ACHN (cell line): Measurements from ENCODE around the gene UNK.
"Not testable (repeated sequence)": the region's sequence is repeated elsewhere in the genome, so short reads cannot be mapped to it uniquely, and the experiment has no call there.

Source experiments
- DNase-seq: peaks from one replicate; pipeline ENCODE4 v3.0.0-alpha.2; 2015
- in situ Hi-C: cut with HindIII; loops from 2 replicates; pipeline ENCODE4 v1.10.0; 2017; ENCODE audit warnings: low sequenced_read_pairs, low pct_ligation_motif_present, low pct_unique_long_range_greater_than_20kb

UNK gene

DNA sequence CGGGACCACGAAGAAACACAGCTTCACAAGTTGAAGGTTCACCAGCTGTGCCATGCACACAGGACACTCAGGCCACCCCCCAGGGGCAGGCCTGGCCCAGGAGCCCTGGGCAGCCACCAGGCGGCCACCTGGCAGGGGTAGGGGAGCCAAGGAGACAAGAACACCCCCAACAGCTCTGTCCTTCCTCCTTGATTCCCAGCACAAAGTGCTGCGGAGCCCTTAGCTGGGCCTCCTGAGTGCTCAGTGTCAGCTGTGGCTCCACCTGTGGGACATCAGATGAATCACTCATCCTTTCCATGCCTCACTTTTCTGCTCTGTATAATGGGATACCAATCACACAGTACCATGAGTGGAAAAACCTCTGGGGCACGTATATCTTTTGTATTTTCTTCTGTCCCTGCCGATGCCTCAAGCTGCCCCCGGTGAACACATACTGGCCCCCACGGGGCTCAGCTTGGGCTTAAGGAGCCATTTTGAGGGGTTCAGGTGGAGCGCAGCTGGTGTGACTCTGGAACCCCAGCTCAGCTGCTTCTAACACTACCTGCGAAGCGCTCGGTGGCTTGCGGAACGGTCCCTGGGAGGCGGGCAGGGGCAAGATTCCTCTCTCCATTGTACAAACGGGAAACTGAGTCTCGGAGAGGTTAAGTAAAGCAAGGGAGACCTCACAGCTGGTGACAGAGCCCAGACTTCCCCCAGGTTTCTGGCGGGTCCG, 31.6 kb upstream of the UNK start:
- in situ Hi-C loops: no loop called here
- no peak for DNase-seq

DNA sequence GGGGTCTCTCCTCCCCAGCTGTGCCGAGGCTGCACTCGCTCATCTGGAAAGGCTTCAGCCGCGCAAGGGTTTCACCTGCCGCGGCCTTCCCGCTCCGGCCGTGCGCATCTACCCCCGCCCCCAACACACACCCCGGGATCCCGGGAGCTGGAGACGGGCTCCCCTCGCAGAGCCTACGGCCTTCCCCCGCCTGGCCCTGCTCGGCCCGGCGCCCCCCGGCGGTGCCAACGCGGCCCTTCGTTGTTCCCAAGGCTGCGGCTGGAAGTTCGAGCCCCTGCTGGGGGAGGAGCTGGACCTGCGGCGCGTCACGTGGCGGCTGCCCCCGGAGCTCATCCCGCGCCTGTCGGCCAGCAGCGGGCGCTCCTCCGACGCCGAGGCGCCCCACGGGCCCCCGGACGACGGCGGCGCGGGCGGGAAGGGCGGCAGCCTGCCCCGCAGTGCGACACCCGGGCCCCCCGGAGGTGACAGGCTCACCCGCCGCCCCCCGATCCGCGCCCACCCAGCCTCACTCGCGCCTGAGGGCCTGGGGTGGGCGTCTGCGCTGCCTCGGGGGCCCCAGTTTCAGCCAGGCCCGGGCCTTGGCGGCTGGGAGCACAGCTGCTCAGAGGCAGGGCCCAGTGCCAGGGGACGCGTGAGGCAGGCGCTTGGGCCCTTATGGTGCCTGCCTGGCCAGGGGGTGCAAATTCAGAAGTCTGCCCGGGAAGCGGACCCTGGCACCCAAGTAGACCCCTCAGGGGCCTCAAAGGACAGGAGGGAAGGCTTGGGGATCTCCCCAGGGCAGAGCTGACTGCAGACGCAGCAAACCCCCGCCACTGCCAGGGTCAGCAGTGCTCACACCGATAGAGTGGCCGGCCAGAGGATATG, 30.9 kb upstream of the UNK start:
- in situ Hi-C loops: no loop called here
- DNase-seq: peak; percentile 78

- in situ Hi-C loops: no loop called here
- no peak for DNase-seq
Observed at GRCh38 chr17:75754378-75755204, 30.0 kb upstream of the UNK start.

- no peak for DNase-seq
- in situ Hi-C loops: no loop called here
Observed at GRCh38 chr17:75755205-75755901, 29.3 kb upstream of the UNK start.

- in situ Hi-C loops: no loop called here
- DNase-seq: no peak
Observed at GRCh38 chr17:75755990-75756389, 28.6 kb upstream of the UNK start.

DNA sequence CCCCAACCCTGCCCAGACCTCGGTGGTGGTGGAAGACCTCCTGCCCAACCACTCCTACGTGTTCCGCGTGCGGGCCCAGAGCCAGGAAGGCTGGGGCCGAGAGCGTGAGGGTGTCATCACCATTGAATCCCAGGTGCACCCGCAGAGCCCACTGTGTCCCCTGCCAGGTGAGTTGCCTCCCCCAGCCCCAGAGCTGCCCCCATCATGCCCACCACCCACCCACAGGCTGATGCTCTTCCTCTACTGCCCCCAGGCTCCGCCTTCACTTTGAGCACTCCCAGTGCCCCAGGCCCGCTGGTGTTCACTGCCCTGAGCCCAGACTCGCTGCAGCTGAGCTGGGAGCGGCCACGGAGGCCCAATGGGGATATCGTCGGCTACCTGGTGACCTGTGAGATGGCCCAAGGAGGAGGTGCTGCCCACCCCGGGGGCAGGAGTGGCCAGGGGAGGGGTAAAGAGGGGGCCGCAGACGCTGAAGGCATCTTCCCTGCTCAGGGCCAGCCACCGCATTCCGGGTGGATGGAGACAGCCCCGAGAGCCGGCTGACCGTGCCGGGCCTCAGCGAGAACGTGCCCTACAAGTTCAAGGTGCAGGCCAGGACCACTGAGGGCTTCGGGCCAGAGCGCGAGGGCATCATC, 28.0 kb upstream of the UNK start:
- DNase-seq: no peak
- in situ Hi-C loops: no loop called here

GRCh38 chr17:75757086-75757681, 27.4 kb upstream of the UNK start:
- in situ Hi-C loops: no loop called here
- DNase-seq: no peak

DNA sequence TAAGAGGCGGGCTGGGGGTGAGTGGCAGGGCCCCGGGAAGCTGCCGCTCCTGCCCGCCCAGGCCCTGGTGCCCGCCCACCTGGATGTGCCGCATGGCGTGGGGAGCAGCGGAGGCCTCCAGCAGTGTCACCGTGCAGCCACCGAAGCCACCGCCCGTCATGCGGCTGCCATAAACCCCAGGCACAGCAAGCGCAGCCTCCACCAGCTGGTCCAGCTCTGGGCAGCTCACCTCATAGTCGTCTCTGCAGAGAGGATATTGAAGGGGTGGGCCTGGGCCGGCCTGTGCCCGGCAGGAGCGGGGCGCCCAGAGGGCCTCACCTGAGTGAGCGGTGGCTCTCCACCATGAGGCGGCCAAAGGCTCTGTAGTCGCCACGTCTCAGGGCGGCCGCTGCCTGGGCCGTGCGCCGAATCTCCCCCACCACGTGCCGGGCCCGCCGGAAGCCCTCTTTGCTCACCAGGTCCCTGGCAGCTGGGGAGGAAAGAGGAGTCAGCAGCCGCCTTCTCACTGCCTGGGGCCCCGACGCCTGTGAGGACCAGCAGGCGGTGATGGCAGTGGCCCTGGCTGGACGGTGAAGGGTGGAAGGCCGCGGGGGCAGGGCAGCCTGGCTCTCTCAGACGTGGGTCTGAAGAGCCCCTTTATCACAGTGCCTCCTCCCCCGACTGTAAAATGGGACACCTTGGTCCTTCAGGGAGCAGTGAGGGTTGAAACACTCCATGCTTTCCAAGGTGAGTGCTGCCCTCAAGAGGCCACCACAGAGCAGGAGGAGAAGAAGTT, 26.3 kb upstream of the UNK start:
- in situ Hi-C loops: no loop called here
- no peak for DNase-seq

DNA sequence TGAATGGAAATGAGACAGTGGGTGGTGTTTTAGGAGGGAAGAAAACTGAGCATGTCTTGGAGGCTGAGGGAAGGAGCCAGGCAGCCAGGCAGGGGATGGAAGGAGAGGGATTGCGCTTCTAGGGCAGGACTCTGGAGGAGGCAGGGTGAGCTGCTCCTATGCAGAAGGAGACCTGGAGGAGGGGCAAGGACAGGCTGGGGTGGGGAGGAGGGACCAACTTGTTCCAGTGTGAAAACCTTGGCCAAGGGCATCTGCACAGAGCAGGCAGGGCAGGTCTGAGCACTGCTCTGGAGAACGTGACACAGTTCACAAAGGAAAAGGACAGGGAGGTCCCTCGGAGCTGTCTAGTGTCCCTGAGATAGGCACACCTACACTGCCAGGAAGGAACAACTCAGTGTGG, 25.1 kb upstream of the UNK start:
- in situ Hi-C loops: no loop called here
- no peak for DNase-seq

GRCh38 chr17:75759978-75760640, 24.5 kb upstream of the UNK start:
- DNase-seq, in situ Hi-C loops: not testable (repeated sequence)

- in situ Hi-C loops: no loop called here
- DNase-seq: no peak
Observed at GRCh38 chr17:75762513-75763268, 21.9 kb upstream of the UNK start.

DNA sequence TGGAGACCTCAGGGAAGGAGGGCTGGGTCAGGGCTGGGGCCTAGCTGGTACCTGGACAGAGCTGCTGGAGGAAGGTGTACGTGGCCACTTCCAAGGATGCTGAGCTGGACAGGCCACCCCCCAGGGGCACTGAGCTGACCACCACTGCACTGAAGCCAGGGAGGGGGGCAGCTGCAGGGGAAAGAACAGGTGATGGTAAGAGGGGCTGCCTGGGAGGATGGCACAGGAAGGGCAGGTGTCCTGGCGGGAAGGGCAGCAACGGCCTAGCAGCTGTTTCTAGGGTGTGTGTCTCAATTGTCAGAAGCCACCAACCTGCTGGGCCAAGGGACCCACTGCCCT, 21.4 kb upstream of the UNK start:
- no peak for DNase-seq
- in situ Hi-C loops: no loop called here

- DNase-seq: no peak
- in situ Hi-C loops: no loop called here
Observed at GRCh38 chr17:75763613-75764416, 20.8 kb upstream of the UNK start.

- DNase-seq: no peak
- in situ Hi-C loops: no loop called here
Observed at GRCh38 chr17:75764417-75764710, 20.2 kb upstream of the UNK start.

DNA sequence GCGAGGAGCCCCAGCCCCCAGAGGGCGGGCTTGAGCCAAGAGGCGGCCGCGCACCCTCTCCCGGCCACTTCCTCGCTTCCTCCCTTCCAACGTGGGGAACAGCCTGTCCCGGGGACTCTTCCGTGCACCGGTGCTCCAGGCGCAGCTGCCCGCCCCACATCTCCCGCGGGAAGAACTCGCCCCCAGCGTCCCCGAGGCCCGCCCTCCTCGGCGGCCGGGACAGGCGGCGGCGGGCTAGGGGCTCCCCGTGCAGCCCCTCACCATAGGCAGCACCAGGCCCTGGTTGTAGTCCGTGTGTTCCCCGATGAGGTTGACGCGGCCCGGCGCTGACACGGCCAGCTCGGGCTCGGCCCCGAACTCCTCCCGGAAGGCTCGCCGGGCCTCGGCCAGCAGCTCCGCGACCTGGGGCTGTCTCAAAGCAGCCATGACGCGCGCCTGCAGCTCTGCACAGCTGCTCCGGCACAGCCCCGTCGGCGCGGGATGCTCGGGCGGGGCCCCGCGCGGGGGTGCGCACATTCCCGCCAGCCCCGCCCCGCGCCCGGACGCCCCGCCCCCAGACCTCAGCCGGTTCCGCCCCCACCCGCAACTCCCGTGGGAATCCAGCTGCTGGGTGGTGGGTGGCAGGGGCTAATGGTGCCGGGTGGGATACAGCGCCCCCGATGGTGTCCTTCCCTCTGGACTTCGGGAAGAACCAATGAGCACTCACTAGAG, 19.7 kb upstream of the UNK start, which contains the start of gene GALK1:
Gene GALK1 (minus strand): TSS at position 482 of the 711 bp plus-strand sequence. CDS start 56 bp downstream, at position 426.
- in situ Hi-C loops: no loop called here
- peak; percentile 75 for DNase-seq
